Kidney (tissue), 14 donors: Measurements from ENCODE around the gene CAMKMT. TPM values are rescaled to one million over a fixed set of nuclear protein-coding genes. Genes with fewer than 3 reads are reported as not detected.
A peak's percentile ranks its signal among the peaks of the same experiment; 100 is the strongest.

ENCODE experiments used
- DNase-seq, 5 donors: peaks; one replicate each; pipeline ENCODE4 v3.0.0-alpha.2; 2013 to 2020
- FAIRE-seq: peaks from 2 replicates; lab custom pipeline; 2012; peaks lifted over from hg19 to GRCh38; lab: Jason Lieb, UNC
- H3K27ac ChIP-seq, 2 donors: one replicate each; pipeline ENCODE4 v1.7.0; 2013; ENCODE audit warnings: low read depth in 2 of 2, low read length in 2 of 2, inconsistent platforms in 1 of 2
- H3K27me3 ChIP-seq: one replicate; pipeline ENCODE4 v1.7.1; 2013; ENCODE audit warnings: low read length, inconsistent platforms; ENCODE audit not compliant: control insufficient read depth, insufficient read depth
- H3K36me3 ChIP-seq, 3 donors: one replicate each; pipeline versions ENCODE4 v1.7.0 to v1.7.1; 2013; ENCODE audit warnings: low read length in 3 of 3, control low read depth in 1 of 3, inconsistent platforms in 1 of 3; ENCODE audit not compliant: insufficient read depth in 3 of 3, control insufficient read depth in 2 of 3
- H3K4me1 ChIP-seq, 3 donors: one replicate each; pipeline versions ENCODE4 v1.7.0 to v1.7.1; 2013; ENCODE audit warnings: low read length in 3 of 3, inconsistent platforms in 1 of 3, low read depth in 1 of 3; ENCODE audit not compliant: control insufficient read depth in 2 of 3, insufficient read depth in 2 of 3
- H3K4me3 ChIP-seq, 3 donors: one replicate each; pipeline versions ENCODE4 v1.7.0 to v1.8.1; 2013; ENCODE audit warnings: low read length in 3 of 3, control low read depth in 1 of 3, inconsistent platforms in 1 of 3
- H3K9ac ChIP-seq, 3 donors: one replicate each; pipeline versions ENCODE4 v1.7.0 to v1.7.1; 2013; ENCODE audit warnings: low read length in 3 of 3, control low read depth in 1 of 3, inconsistent platforms in 1 of 3
- H3K9me3 ChIP-seq, 3 donors: one replicate each; pipeline versions ENCODE4 v1.7.0 to v1.7.1; 2013; ENCODE audit warnings: low read length in 3 of 3, control low read depth in 1 of 3, inconsistent platforms in 1 of 3; ENCODE audit not compliant: control insufficient read depth in 2 of 3, insufficient read depth in 1 of 3
- intact Hi-C: fragments of 100-400 bp; cut with DNase I; formaldehyde crosslinking; loops from one replicate; pipeline ENCODE4 v1.11.1; 2022
- polyA plus RNA-seq: library from polyadenylated mRNA; stranded (reverse); fragments of 350-450 nt; fragmentation: Illumina TruSeq; extraction: RNeasy Lipid Tissue Mini Kit (QIAGEN cat#74804); gene quantifications from one replicate; pipeline ENCODE4 v1.2.3, GENCODE V29; 2014; ENCODE audit warnings: low read depth, low replicate concordance; ENCODE audit not compliant: insufficient read depth
- total RNA-seq: library from RNA; stranded (reverse); fragmentation: NEBNext Ultra II Directional; extraction: Animal tissue kit (Norgen Biotek cat#: 25700); gene quantifications from one replicate; pipeline ENCODE4 v1.2.1, GENCODE V29; 2021
- TF ChIP-seq, protein P1 (sequence below): IDR thresholded peaks from 3 replicates; pipeline ENCODE4 v1.5.1; 2012; ENCODE audit warnings: mild to moderate bottlenecking, moderate library complexity, borderline replicate concordance; ENCODE audit not compliant: insufficient read depth; ENCODE audit errors: extremely low read depth
- donor health status: control.
- donor health status: control.
- donor health status: control.
- donor health status: control.
- donor health status: control.
- donor health status: DM: yes; HTN: yes; CAD: no.
- donor health status: Normal renal cell carcinoma (clear cell type).

CAMKMT gene
- total and polyA plus RNA-seq, 2 donors from 2014 or later = 9.9 to 14.5 TPM

DNA sequence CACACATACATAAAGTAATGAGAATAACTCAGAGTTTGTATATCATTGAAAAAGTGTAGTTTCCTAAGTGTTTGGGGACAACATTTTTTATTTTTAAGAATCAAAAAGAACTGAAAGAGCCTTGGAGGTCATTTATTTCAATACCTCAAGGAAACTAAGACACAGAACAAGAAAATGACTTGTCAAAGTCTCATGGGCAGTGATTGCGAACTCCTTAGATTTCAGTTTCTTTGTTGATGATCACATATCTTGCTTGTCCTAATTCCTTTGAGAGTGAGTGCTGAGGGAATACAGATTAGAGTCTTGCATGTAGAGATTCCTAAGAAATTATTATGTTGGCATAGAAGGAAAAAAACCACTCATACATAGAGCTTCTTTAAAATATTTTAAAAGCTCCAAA, 243.8 kb downstream of the CAMKMT start:
- DNase-seq (no peak), FAIRE-seq (no peak)
- TF ChIP-seq, protein P1, sequence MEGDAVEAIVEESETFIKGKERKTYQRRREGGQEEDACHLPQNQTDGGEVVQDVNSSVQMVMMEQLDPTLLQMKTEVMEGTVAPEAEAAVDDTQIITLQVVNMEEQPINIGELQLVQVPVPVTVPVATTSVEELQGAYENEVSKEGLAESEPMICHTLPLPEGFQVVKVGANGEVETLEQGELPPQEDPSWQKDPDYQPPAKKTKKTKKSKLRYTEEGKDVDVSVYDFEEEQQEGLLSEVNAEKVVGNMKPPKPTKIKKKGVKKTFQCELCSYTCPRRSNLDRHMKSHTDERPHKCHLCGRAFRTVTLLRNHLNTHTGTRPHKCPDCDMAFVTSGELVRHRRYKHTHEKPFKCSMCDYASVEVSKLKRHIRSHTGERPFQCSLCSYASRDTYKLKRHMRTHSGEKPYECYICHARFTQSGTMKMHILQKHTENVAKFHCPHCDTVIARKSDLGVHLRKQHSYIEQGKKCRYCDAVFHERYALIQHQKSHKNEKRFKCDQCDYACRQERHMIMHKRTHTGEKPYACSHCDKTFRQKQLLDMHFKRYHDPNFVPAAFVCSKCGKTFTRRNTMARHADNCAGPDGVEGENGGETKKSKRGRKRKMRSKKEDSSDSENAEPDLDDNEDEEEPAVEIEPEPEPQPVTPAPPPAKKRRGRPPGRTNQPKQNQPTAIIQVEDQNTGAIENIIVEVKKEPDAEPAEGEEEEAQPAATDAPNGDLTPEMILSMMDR = no peak
- no peak overlapping the region for H3K27ac ChIP-seq
- no peak overlapping the region for H3K4me3 ChIP-seq
- no peaks in the 10 kb centered on the region for H3K4me1 ChIP-seq
- no peaks in the 10 kb centered on the region for H3K9me3 ChIP-seq
- H3K9ac ChIP-seq = no peak overlapping the region
- H3K27me3 ChIP-seq = no peaks in the 10 kb centered on the region
- intact Hi-C loops = no loop called here
- H3K36me3 ChIP-seq = no peaks in the 10 kb centered on the region

DNA sequence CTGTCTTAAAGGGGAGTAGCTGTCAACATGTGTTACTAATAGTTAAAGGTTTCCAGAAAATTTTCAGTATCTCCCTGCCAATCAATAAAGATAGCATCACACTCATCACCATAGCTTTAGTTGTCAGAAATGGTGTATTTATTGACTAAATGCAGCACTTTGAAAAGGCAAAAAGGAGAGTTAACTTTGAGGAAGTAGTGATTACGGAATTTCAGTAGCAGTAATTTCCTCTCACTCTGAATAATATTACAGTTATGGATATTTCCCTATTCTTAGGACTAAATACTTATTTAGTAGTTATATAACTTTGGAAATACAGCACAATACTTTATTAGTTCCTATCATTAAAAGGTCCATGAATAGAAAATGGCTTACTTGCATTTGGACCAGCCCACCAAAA, 250.5 kb downstream of the CAMKMT start:
- H3K36me3 ChIP-seq = no peaks in the 10 kb centered on the region
- H3K27me3 ChIP-seq = no peaks in the 10 kb centered on the region
- H3K27ac ChIP-seq = no peak overlapping the region
- intact Hi-C loops = no loop called here
- no peak for FAIRE-seq
- no peak overlapping the region for H3K9ac ChIP-seq
- TF ChIP-seq, protein P1 = no peak
- H3K9me3 ChIP-seq = peaks cover 0 to 2% (median 0%) of the 10 kb centered on the region in 3 donors
- H3K4me3 ChIP-seq = no peak overlapping the region
- H3K4me1 ChIP-seq = no peaks in the 10 kb centered on the region
- no peak for DNase-seq

DNA sequence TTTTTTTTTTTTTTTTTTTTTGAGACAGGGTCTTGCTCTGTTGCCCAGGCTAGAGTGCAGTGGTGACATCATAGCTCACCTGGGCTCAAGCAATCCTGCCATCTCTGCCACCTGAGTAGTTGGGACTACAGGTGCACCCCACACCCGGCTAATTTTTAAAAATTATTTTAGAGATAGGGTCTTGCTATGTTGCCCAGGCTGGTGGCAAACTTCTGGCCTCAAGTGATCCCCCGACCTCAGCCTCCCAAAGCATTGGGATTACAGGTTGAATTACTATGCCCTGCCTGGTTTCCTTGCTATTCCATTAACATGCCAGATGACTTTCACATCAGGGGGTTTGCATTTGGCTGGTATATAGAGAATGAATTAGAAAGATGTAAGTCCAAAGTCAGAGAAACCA, 253.2 kb downstream of the CAMKMT start:
- H3K9ac ChIP-seq = no peak overlapping the region
- no peaks in the 10 kb centered on the region for H3K27me3 ChIP-seq
- no peak for DNase-seq
- peaks cover 0 to 2% (median 0%) of the 10 kb centered on the region in 3 donors for H3K9me3 ChIP-seq
- intact Hi-C loops = no loop called here
- H3K4me1 ChIP-seq = no peaks in the 10 kb centered on the region
- no peak overlapping the region for H3K27ac ChIP-seq
- no peak for FAIRE-seq
- no peaks in the 10 kb centered on the region for H3K36me3 ChIP-seq
- H3K4me3 ChIP-seq = no peak overlapping the region
- TF ChIP-seq, protein P1 = no peak

DNA sequence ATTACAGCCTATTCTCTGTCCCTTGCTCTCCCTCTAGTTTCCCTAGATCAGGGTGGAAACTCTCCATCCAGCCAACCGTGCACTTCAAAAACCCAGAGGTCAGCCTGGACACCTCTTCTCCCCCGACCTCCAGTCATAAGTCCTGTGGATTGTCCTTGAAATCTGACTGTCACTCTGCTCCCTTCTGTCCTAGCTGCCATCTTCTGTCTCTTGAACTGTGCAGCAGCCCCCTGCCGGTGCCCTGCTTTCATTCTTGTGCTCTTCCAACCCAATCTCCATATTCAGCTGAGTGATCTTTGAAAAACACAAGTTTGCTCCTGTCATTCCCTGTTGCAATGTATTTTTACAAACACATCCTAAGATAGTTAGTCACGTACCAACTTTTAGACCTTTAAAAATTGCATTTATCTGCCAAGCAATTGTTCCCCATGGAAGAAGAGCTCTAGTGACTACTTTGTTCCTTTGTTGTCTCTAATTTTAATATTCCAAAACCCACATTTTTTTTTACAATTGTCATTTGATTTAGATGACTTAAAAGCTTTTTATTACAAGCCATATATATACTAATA, 254.3 kb downstream of the CAMKMT start:
- Histone ChIP-seq H3K4me3 (no peak overlapping the region), H3K36me3 (no peaks in the 10 kb centered on the region), H3K9me3 (peaks cover 0 to 2% (median 0%) of the 10 kb centered on the region in 3 donors), H3K4me1 (no peaks in the 10 kb centered on the region), H3K27ac (no peak overlapping the region), H3K9ac (no peak overlapping the region), H3K27me3 (no peaks in the 10 kb centered on the region)
- FAIRE-seq = no peak
- intact Hi-C loops = no loop called here
- peak in 2 of 5 donors; percentile 20 to 21 for DNase-seq
- TF ChIP-seq, protein P1 = no peak
